ENCODE measurements around the gene ZNF516. TPM values are rescaled to one million over a fixed set of nuclear protein-coding genes. Genes with fewer than 3 reads are reported as not detected.
A peak's percentile ranks its signal among the peaks of the same experiment; 100 is the strongest.
"Not testable (repeated sequence)": the region's sequence is repeated elsewhere in the genome, so short reads cannot be mapped to it uniquely, and the experiment has no call there.

The ZNF516 gene
- total RNA-seq, 1 donor from 2014 or later = 21.6 TPM

DNA sequence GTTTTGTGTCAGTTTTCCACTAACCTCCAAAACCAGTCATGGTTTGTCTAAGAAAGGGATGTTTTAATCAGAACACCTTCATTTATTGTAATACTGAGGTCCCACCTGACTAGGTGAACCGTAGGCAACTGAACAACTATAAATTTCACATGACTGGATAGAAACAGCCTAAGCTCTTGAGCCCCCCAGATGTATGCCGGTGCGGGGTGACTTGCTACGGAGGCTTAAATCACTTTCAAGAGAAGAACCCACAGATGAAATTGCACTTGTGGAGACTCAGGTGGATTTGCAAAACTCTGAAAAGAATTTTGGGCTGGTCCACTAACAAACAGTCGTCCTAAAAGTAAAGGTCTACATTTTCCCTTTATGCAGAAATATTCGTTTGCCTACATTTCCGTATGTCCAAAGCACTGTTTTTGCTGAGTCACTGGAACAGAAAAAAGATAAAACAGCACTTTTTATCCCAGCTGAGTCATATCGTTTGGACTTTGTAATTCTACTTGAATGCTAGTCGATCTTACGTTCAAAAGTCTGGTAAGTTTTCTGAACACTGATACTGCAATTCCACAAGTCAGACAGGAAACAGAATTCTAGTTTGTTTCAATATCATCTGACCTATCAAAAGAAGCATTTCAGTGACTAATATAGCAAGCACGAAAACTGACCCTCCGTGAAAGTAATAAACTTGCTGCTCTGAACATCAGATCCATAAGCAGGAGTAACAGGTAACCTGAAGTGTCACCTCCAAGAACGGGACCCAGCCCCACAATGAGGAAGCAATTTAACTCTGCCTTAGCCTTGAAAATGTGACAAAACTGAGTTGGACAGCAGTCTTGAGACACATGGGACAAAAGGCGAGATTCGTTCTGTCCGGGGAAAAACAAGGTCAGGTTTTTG lies 18.1 kb downstream of the ZNF516 start:
- DNase-seq (ENCODE audit: low spot score in 2 of 2) = no peak
- intact Hi-C loops (cut with DNase I) = loop anchor here (2.0 kb wide), 2 partner anchors 16 kb away; no protein-coding TSS in a partner anchor
- Histone ChIP-seq H3K4me3 (peak overlapping the region; percentile 28 to 48), H3K36me3 (no peaks in the 10 kb centered on the region), H3K9me3 (no peaks in the 10 kb centered on the region), H3K4me1 (peaks cover 0 to 9% of the 10 kb centered on the region in 2 donors), H3K27ac (peak overlapping the region; percentile 42 to 63), H3K27me3 (no peaks in the 10 kb centered on the region)
- TF ChIP-seq CTCF (IDR thresholded peaks at IDR 0.05) = no peak

DNA sequence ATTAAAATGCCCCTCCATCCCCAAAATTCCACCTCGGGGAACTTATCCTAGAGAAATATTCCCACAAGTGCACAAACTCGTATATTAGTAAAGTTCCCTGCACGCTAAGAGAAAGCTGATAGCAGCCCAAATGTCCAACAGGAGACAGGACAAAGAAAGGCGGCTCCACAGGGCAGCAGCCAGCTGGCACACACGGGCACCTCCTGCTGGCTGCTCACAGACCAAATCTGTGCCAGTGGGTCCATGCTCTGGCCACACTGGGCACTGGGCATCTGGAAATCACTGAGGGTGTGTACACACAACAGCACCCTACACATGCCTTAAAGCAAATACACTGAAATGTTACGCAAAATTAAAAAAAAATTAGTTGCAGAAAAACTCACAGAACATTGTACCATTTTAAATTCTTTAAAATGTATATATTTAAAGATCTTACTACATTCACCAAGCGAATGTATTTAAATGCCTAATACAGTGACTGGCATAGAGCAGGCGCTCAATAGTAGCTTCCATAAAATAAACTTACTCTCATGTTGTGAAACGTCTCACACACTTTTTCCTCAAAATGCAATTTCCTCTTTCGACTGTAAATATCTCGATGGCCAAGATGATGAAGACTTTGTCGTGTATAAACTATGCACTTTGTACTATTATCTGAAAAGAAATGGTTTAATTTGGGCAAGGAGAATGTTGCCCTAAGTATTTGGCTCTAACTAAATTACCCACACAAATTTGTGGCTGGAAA lies 19.4 kb downstream of the ZNF516 start:
- intact Hi-C loops (cut with DNase I) = loop anchor here (2.0 kb wide), 2 partner anchors 15 to 17 kb away; no protein-coding TSS in a partner anchor
- H3K4me3 ChIP-seq = no peak overlapping the region
- no peaks in the 10 kb centered on the region for H3K27me3 ChIP-seq
- TF ChIP-seq CTCF (IDR thresholded peaks at IDR 0.05) = no peak
- H3K9me3 ChIP-seq = no peaks in the 10 kb centered on the region
- no peaks in the 10 kb centered on the region for H3K36me3 ChIP-seq
- no peak overlapping the region for H3K27ac ChIP-seq
- peaks cover 0 to 9% of the 10 kb centered on the region in 2 donors for H3K4me1 ChIP-seq
- no peak for DNase-seq (ENCODE audit: low spot score in 2 of 2)

DNA sequence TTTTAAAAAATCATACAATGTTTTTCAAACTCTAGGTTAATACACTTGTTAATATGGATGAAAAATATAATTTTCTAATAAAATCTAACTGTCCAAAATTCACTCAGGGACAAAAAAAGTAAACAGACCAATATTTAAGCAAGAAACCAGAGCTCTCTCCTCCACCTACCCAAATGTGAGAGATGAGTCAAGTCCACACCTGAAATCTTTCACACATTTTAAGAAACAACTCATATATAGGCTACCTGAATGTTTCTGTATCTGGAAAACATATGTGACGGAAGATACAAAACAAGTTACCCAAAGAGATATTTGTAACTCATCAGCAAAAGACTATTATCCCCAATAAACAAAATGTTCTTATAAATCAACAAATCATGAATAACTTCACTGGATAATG lies 20.2 kb downstream of the ZNF516 start:
- no peak for DNase-seq (ENCODE audit: low spot score in 2 of 2)
- Histone ChIP-seq H3K4me1 (peaks cover 0 to 9% of the 10 kb centered on the region in 2 donors), H3K27me3 (no peaks in the 10 kb centered on the region), H3K27ac (no peak overlapping the region), H3K36me3 (no peaks in the 10 kb centered on the region), H3K4me3 (no peak overlapping the region), H3K9me3 (no peaks in the 10 kb centered on the region)
- intact Hi-C loops (cut with DNase I) = no loop called here
- TF ChIP-seq CTCF (IDR thresholded peaks at IDR 0.05) = no peak

GRCh38 chr18:76473521-76473920 lies 21.5 kb downstream of the ZNF516 start:
- H3K4me1 ChIP-seq; H3K27ac ChIP-seq; H3K4me3 ChIP-seq; H3K27me3 ChIP-seq; H3K9me3 ChIP-seq; intact Hi-C loops (cut with DNase I); DNase-seq (ENCODE audit: low spot score in 2 of 2); H3K36me3 ChIP-seq: not testable (repeated sequence)

DNA sequence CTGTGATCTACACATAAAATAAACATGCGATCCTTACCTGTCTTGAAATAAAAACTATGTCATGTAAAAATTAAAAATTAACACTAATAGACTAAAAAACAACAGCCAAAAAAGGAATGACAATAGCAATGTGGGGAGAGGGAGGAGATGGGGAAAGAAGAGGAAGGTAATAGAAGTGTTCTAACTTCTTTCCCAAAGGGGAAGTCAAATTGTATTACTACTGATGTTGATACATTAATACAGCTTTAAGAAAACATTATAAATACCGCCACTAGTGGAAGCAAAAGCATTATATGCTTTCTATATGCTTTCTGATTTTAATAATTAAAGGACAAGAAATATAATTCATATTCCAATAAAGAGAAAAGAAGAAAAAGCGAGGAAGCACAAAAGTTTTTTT lies 22.2 kb downstream of the ZNF516 start:
- peaks cover 0 to 7% of the 10 kb centered on the region in 2 donors for H3K4me1 ChIP-seq

More for the DNA sequence above, 22.2 kb downstream of the ZNF516 start:
- no peak overlapping the region for H3K4me3 ChIP-seq
- no peaks in the 10 kb centered on the region for H3K9me3 ChIP-seq
- H3K36me3 ChIP-seq = no peaks in the 10 kb centered on the region
- no peak overlapping the region for H3K27ac ChIP-seq
- TF ChIP-seq CTCF (IDR thresholded peaks at IDR 0.05) = no peak
- DNase-seq (ENCODE audit: low spot score in 2 of 2) = no peak
- intact Hi-C loops (cut with DNase I) = no loop called here
- no peaks in the 10 kb centered on the region for H3K27me3 ChIP-seq

All from ascending aorta (tissue), 2 donors.